Ishikawa (cell line): ENCODE measurements around the gene VWA3B.

Source experiments
- CEBPB ChIP-seq: IDR thresholded peaks from 2 replicates; pipeline ENCODE4 v1.6.1; 2012
- CREB1 ChIP-seq: IDR thresholded peaks from 2 replicates; pipeline ENCODE4 v1.6.1; 2012; ENCODE audit warnings: low read depth
- EGR1 ChIP-seq: IDR thresholded peaks from 2 replicates; pipeline ENCODE4 v1.6.1; 2012
- EP300 ChIP-seq: IDR thresholded peaks from 2 replicates; pipeline ENCODE4 v1.6.1; 2012; ENCODE audit warnings: borderline replicate concordance
- FOXM1 ChIP-seq: IDR thresholded peaks from 2 replicates; pipeline ENCODE4 v1.6.1; 2012; ENCODE audit warnings: low read depth, borderline replicate concordance
- NFIC ChIP-seq: IDR thresholded peaks from 2 replicates; pipeline ENCODE4 v1.6.1; 2012
- RAD21 ChIP-seq: IDR thresholded peaks from 2 replicates; pipeline ENCODE4 v1.6.1; 2012; ENCODE audit warnings: low read depth
- TAF1 ChIP-seq: IDR thresholded peaks from 2 replicates; pipeline ENCODE4 v1.6.1; 2012; ENCODE audit warnings: low read depth, mild to moderate bottlenecking
- TCF12 ChIP-seq: IDR thresholded peaks from 2 replicates; pipeline ENCODE4 v1.6.1; 2012; ENCODE audit warnings: low read depth
- TEAD4 ChIP-seq: IDR thresholded peaks from 2 replicates; pipeline ENCODE4 v1.6.1; 2012
- YY1 ChIP-seq: IDR thresholded peaks from 2 replicates; pipeline ENCODE4 v1.6.1; 2012; ENCODE audit warnings: low read depth
- ZBTB7A ChIP-seq: IDR thresholded peaks from 2 replicates; pipeline ENCODE4 v1.6.1; 2012; ENCODE audit warnings: low read depth
- TF ChIP-seq, protein P1 (sequence below): IDR thresholded peaks from 2 replicates; pipeline ENCODE4 v1.6.1; 2012
- TF ChIP-seq, protein P2 (sequence below): IDR thresholded peaks from 2 replicates; pipeline ENCODE4 v1.6.1; 2012; ENCODE audit warnings: low read depth, mild to moderate bottlenecking
- TF ChIP-seq, protein P3 (sequence below): IDR thresholded peaks from 2 replicates; pipeline ENCODE4 v1.6.1; 2012

The VWA3B gene

DNA sequence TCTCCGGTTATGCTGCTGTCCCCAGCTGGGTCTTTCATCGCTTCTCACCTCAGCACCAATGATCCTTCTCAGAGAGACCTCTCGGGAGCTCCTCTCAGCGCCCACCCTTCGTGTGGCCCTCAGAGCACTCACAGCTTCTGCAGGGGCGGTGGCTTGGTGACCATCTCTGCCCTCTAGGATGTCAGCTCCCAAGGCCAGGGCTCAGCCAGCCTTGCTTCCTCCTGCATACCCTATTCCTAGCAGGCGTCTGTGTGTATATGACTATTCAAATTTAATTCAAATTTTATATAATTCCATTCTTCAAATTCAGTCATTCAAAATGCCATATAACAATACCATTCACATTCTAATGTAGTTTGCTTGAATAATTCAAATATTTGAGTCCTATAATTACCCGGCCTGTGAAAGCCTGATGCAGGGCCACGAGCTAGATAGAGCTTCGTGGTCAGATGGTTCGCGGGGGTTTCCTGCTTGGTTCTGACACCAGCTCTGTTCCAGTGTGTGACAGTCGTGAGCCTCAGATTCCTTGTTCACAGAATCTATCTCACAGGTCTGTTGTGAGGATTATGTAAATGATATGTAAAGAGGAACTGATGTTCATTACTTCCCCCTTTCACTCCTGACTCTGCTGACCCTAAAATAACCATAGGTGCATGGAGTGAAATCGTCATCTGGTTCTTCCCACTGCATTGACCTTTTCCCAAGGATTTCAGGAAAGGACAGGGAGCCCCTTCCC, 165.2 kb downstream of the VWA3B start:
- TF ChIP-seq, protein P1, sequence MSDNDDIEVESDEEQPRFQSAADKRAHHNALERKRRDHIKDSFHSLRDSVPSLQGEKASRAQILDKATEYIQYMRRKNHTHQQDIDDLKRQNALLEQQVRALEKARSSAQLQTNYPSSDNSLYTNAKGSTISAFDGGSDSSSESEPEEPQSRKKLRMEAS = no peak
- TF ChIP-seq, protein P2, sequence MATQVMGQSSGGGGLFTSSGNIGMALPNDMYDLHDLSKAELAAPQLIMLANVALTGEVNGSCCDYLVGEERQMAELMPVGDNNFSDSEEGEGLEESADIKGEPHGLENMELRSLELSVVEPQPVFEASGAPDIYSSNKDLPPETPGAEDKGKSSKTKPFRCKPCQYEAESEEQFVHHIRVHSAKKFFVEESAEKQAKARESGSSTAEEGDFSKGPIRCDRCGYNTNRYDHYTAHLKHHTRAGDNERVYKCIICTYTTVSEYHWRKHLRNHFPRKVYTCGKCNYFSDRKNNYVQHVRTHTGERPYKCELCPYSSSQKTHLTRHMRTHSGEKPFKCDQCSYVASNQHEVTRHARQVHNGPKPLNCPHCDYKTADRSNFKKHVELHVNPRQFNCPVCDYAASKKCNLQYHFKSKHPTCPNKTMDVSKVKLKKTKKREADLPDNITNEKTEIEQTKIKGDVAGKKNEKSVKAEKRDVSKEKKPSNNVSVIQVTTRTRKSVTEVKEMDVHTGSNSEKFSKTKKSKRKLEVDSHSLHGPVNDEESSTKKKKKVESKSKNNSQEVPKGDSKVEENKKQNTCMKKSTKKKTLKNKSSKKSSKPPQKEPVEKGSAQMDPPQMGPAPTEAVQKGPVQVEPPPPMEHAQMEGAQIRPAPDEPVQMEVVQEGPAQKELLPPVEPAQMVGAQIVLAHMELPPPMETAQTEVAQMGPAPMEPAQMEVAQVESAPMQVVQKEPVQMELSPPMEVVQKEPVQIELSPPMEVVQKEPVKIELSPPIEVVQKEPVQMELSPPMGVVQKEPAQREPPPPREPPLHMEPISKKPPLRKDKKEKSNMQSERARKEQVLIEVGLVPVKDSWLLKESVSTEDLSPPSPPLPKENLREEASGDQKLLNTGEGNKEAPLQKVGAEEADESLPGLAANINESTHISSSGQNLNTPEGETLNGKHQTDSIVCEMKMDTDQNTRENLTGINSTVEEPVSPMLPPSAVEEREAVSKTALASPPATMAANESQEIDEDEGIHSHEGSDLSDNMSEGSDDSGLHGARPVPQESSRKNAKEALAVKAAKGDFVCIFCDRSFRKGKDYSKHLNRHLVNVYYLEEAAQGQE = no peak
- TF ChIP-seq YY1 (no peak), TAF1 (no peak), FOXM1 (no peak), TEAD4 (no peak), EGR1 (no peak), TCF12 (no peak), CREB1 (no peak), EP300 (no peak), RAD21 (no peak), CEBPB (no peak), NFIC (no peak), ZBTB7A (no peak)
- TF ChIP-seq, protein P3, sequence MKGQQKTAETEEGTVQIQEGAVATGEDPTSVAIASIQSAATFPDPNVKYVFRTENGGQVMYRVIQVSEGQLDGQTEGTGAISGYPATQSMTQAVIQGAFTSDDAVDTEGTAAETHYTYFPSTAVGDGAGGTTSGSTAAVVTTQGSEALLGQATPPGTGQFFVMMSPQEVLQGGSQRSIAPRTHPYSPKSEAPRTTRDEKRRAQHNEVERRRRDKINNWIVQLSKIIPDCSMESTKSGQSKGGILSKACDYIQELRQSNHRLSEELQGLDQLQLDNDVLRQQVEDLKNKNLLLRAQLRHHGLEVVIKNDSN = no peak

DNA sequence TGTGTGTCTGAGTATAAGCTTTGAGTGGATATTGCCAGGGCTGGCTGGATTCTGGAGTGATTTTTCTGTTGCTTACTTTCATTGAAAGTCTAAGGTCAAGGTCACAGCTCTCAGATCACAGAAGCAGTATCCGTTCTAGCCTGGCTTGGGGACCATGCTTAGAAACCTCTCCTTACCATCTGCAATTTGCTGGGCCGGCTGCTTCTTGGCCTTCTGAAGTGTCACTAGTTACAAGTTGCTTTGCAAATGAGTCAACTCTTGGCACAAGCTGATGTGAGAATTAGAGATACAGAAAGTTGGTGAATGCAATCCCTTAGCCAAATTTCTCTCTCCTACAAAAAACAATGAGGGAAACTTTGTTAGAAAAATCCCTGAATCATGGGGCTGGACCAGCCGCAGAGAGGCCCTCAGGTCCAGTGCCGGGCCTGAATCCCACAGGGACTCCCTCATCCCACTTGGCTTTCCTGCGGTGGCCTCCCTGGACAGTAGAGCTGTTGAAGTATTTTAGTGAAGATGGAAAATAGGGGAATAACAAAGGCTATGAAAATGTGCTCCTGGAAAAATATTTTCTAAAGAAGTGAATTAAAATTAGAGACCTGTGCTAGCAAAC, 166.6 kb downstream of the VWA3B start:
- no peak for TF ChIP-seq CEBPB
- TF ChIP-seq ZBTB7A = no peak
- TF ChIP-seq NFIC = no peak
- TF ChIP-seq, protein P1 = no peak
- no peak for TF ChIP-seq EGR1
- TF ChIP-seq EP300 = no peak
- TF ChIP-seq TCF12 = no peak
- TF ChIP-seq, protein P2 = no peak
- TF ChIP-seq TEAD4 = no peak
- TF ChIP-seq, protein P3 = no peak
- no peak for TF ChIP-seq CREB1
- no peak for TF ChIP-seq TAF1
- no peak for TF ChIP-seq YY1
- no peak for TF ChIP-seq RAD21
- no peak for TF ChIP-seq FOXM1

DNA sequence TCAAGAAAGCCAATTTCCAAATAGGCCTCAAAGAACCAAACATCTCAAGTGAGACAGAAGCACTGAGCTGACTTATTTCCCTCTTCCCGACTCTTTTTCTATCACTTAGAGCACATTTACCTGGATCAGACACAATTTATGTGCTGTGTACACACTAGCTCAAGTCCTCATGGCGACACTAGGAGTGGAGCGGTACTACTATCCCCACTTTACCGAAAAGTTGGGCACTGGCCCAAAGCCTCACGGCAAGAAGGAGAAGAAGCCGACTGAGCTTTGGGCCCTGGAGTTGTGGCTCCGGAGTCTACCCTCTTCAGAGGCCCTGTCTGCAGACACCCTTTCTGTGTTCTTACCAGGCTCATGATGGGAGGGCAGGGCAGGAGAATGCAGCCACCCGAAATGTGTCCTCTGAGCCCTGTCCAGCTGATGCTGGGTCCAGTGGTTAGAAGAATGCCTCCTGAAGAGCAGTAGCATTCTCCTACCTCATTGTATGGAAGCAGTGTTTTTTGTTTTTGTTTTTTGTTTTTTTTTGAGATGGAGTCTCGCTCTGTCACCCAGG, 167.6 kb downstream of the VWA3B start:
- TF ChIP-seq EGR1 = no peak
- no peak for TF ChIP-seq ZBTB7A
- no peak for TF ChIP-seq TEAD4
- TF ChIP-seq EP300 = no peak
- TF ChIP-seq NFIC = no peak

DNA sequence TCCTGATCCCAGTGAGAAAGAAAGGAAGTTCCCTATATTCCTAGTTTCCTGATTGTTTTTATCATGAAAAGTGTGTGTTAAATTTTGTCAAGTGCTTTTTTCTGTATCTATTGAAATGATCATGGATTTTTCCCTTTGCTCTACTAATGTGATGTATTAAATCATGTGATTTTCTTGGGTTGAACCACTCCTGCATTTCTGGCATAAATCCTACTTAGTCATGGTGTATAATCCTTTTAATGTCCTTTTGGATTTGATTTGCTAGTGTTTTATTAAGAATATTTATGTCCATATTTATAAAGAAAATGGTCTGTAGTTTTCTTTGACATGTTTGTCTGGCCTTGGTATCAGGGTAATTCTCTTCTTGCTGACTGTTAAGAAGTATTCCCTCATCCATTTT, 171.9 kb downstream of the VWA3B start:
- no peak for TF ChIP-seq TEAD4
- TF ChIP-seq TAF1 = no peak
- no peak for TF ChIP-seq CEBPB
- TF ChIP-seq NFIC = no peak
- no peak for TF ChIP-seq YY1

DNA sequence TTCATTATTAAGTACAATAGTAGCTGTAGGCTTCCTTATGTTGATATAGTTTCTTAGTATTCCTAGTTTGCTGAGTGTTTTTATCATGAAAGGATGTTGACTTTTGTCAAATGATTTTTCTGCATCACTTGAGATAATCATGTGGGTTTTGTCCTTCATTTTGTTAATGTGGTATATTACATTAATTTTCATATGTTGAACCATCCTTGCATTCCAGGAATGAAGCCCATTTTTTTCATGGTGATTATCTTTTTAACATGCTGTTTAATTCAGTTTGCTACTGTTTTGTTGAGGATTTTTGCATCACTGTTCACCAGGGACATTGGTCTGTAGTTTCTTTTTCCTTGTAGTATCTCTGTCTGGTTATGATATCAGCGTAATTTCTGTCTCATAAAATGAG, 176.4 kb downstream of the VWA3B start:
- TF ChIP-seq, protein P3 = no peak
- TF ChIP-seq EP300 (no peak), NFIC (no peak), RAD21 (no peak), CEBPB (no peak), TAF1 (no peak), TCF12 (no peak), FOXM1 (no peak), ZBTB7A (no peak), TEAD4 (no peak), EGR1 (no peak), YY1 (no peak), CREB1 (no peak)
- TF ChIP-seq, protein P1 = no peak
- TF ChIP-seq, protein P2 = no peak
